ENCODE measurements around the gene FXYD1.

DNA sequence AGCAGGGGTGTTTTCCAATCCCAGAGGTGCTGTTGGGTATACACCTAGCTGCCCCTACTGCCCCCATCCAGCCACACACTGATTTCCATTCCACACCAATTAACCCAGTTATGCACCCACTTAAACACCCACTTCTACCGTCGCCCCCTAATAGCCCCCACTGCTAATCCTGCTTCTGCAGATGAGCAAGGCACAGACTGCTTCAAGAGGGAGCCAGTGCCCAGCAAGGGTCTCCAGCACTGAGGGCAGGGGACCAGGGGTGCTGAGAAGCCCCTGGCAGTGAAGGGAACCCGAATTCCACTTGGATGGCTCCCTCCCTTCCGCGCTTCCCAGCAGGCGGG lies 5.6 kb downstream of the FXYD1 start:
- TF ChIP-seq, protein P1, sequence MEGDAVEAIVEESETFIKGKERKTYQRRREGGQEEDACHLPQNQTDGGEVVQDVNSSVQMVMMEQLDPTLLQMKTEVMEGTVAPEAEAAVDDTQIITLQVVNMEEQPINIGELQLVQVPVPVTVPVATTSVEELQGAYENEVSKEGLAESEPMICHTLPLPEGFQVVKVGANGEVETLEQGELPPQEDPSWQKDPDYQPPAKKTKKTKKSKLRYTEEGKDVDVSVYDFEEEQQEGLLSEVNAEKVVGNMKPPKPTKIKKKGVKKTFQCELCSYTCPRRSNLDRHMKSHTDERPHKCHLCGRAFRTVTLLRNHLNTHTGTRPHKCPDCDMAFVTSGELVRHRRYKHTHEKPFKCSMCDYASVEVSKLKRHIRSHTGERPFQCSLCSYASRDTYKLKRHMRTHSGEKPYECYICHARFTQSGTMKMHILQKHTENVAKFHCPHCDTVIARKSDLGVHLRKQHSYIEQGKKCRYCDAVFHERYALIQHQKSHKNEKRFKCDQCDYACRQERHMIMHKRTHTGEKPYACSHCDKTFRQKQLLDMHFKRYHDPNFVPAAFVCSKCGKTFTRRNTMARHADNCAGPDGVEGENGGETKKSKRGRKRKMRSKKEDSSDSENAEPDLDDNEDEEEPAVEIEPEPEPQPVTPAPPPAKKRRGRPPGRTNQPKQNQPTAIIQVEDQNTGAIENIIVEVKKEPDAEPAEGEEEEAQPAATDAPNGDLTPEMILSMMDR (IDR thresholded peaks at IDR 0.05), result no peak
- no peak for TF ChIP-seq POLR2A (IDR thresholded peaks at IDR 0.05)

Data from testis (tissue), 2 donors.